PC-9 (cell line): Measurements from ENCODE around the gene LRP8.

ENCODE experiments used
- EZH2 ChIP-seq: fragments of 200-600 bp; sonication (generic); IDR thresholded peaks from 2 replicates; pipeline ENCODE4 v1.8.0; 2017; ENCODE audit warnings: antibody characterized with exemption, low read depth
- TF ChIP-seq, protein P1 (sequence below): fragments of 200-600 bp; sonication (generic); conservative IDR thresholded peaks from 2 replicates; pipeline ENCODE4 v1.6.1; 2017; ENCODE audit warnings: mixed run types, antibody characterized with exemption, mild to moderate bottlenecking, moderate library complexity

GRCh38 chr1:53367503-53368313 is 39.8 kb upstream of the LRP8 start:
- TF ChIP-seq, protein P1, sequence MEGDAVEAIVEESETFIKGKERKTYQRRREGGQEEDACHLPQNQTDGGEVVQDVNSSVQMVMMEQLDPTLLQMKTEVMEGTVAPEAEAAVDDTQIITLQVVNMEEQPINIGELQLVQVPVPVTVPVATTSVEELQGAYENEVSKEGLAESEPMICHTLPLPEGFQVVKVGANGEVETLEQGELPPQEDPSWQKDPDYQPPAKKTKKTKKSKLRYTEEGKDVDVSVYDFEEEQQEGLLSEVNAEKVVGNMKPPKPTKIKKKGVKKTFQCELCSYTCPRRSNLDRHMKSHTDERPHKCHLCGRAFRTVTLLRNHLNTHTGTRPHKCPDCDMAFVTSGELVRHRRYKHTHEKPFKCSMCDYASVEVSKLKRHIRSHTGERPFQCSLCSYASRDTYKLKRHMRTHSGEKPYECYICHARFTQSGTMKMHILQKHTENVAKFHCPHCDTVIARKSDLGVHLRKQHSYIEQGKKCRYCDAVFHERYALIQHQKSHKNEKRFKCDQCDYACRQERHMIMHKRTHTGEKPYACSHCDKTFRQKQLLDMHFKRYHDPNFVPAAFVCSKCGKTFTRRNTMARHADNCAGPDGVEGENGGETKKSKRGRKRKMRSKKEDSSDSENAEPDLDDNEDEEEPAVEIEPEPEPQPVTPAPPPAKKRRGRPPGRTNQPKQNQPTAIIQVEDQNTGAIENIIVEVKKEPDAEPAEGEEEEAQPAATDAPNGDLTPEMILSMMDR = no peak
- TF ChIP-seq EZH2 = no peak
